Measurements from ENCODE around the gene CDH13.

Gene CDH13

GRCh38 chr16:82855471-82855870, 228.7 kb downstream of the CDH13 start:
- DNase-seq: no peak

GRCh38 chr16:82857693-82858365, 231.1 kb downstream of the CDH13 start:
- DNase-seq: no peak

DNA sequence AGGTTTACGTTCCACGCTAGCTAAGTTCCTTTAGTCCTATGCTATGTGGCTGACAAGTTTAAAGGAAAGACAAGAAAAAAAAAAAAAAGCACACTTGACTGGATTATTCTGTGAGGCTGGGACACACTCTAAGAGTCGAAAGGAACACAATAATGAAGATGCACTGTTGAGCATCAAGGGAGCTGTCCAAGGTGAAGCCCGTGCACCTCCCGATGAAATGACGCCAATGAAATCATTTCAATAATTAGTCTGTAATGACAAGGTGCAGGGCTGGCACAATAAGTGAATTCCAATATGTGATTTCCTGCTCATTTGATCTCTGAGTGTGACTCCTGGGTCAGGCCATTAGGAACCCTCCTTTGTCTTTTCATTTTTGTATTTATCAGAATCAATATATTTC, 232.9 kb downstream of the CDH13 start:
- no peak for DNase-seq

DNA sequence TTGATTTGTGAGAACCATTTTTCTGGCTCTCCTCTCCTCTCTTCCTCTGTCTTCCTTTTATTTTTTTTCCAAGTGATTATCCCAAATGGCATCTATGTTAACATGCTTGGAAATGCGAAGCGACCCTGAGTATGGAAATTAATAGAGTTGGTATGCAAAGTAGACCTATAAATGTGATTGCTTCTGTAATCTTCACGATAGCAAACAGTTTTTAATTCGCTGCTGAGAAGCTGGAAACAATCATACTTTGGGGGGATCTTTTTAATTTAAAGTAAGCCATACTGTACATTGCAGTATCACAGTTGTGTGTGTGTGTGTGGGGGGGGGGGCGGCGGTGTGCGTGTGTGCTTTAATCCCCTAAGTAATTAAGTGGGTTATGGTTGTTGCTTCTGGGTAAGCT, 233.3 kb downstream of the CDH13 start:
- no peak for DNase-seq

GRCh38 chr16:82862057-82862456, 235.3 kb downstream of the CDH13 start:
- no peak for DNase-seq

DNA sequence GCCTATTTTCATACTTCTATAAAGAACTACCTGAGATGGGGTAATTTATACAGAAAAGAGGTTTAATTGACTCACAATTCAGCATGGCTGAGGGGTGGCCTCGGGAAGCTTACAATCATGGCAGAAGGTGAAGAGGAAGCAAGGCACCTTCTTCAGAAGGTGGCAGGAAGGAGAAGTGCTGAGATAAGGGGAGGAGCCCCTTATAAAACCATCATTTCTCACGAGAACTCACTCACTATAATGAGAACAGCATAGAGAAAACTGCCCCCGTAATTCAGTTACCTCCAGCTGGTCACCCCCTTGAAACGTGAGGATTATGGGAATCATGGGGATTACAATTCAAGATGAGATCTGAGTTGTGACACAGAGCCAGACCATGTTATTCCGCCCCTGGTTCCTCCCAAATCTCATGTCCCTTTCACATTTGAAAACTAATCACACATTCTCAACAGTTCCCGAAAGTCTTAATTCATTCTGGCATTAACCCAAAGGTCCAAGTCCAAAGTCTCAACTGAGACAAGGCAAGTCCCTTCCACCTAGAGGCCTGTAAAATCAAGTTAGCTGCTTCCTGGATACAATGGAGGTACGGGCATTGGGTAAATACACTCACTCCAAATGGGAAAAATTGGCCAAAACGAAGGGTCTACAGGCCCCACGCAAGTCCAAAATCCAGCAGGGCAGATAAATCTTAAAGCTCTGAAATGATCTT, 237.7 kb downstream of the CDH13 start:
- DNase-seq: no peak

GRCh38 chr16:82865412-82865811, 238.6 kb downstream of the CDH13 start:
- DNase-seq: no peak

DNA sequence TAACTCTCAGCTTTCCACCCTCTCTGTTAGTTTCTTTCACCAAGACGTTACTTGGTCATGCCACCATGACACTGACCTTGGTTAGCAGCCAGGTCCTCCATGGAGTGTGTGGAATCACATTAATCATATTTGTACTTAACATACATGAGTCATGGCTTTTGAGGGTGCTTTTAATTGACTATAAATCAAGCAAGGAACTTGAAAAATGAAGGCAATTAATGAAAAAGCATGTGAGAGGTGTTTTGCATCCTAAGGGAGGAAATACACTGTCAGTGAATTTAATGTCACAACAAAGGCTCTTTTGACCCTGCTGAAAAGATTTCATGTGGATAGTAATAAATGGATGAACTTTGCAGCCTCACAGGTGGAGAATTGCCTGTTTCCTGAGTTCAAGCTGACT, 240.7 kb downstream of the CDH13 start:
- DNase-seq: no peak

- no peak for DNase-seq
These were observed 247.5 kb downstream of the CDH13 start for GRCh38 chr16:82874271-82874670.

- no peak for DNase-seq
These were observed 247.9 kb downstream of the CDH13 start for GRCh38 chr16:82874672-82875071.

DNA sequence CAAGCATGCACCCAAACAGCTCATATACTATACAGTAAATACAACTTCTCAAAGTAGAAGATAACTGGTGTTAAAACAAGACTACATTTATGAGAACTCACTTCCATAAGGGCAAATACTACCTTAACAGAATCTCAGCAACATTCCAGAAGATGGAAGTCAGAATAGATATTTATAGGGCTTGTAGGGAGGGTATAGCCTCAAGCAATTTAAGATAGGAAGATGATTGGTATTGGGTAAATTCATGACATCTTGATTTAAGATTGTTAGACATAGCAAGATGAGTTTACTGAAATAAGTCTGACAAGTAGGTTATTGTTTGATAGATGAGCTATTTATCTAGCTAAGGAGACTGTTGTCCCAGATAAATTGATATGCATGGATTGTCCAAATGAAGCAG, 250.2 kb downstream of the CDH13 start:
- no peak for DNase-seq

DNA sequence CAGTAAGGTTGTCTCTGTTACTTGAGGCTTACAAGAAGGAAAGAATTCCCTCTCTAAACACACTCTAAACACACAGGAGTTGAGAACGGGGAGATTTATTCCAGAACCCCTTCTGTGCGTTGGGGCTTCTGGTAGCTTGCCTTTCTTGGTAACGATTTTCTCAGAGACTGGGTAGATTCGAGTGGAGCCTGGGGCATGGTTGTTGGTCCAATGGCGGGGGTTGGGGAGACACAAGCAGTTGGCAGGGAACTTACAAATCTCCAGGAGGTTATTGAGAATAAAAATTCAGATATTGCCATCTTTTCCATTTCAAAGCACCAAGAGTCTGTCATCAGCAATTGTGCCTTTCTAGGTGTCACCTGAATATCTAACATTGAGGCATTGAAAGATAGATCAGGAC, 251.7 kb downstream of the CDH13 start:
- no peak for DNase-seq

GRCh38 chr16:82880346-82880745, 253.6 kb downstream of the CDH13 start:
- DNase-seq: peak; percentile 60

GRCh38 chr16:82881516-82881915, 254.7 kb downstream of the CDH13 start:
- DNase-seq: no peak

GRCh38 chr16:82882226-82882625, 255.5 kb downstream of the CDH13 start:
- DNase-seq: no peak

GRCh38 chr16:82882982-82883835, 256.4 kb downstream of the CDH13 start:
- DNase-seq: no peak

DNA sequence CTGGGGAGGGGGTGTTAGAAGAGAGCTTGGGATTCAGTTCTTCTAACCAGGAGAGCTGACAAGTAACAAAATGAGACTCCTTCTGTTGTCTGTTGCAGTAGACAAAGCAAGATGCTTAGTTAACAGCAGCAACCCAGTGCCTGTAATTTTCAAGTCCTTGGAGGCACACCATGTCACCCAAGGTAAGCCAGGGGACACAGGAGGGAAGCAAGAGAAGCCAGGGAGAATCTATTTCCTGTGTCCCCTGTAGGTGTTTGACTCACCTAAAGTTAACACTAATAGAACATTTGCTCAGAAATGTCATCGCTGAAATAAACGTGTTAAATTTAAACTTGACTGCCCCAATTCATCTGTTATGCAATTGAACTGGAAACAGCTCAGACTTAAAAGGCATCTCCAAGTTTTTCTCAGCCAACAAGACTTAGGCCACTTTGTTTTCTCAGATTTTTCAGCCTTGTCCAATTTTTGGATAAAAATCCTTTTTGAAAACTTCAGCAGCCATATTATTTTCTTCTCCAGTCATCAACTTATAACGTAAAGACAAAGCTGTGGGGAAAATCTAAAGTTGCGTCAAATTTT, 257.6 kb downstream of the CDH13 start:
- DNase-seq: no peak

DNA sequence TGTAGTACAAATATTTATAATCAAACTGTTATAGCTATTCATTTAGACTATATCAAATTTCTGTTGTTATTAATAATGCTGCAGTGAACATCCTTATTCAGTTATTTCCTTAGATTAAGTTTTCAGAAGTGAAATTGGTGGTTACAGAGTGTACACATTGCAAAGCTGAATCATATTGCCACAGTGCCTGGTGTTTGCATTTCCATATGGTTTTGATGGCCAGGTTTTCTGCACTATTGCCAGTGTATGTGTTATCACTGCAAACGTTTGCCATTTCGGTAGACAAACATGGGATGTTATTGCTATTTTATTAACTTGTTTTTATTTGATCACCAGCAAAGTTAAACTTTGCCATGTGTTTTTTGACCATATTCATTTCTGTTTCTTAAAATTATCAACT, 259.4 kb downstream of the CDH13 start:
- DNase-seq: no peak

- DNase-seq: no peak
These were observed 261.8 kb downstream of the CDH13 start for GRCh38 chr16:82888591-82889001.

DNA sequence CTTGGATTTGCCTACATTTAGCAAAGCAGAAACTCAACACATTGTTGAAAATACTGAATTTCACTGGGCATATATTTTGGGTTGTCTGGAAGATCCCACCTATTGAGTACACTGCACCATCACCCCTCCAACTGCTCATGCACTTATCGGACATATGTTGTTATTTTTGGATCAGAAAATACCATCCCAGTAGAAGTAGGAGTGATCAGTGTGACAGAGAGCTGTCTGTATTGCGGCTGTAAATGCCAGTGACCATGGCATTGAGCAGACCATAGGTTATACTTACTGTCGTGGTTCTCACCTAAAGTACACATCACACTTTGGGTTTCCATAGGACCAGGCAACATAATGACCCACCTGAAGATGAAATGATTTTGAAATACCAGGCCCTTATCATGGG, 264.7 kb downstream of the CDH13 start:
- no peak for DNase-seq

- no peak for DNase-seq
These were observed 265.1 kb downstream of the CDH13 start for GRCh38 chr16:82891918-82892317.

DNA sequence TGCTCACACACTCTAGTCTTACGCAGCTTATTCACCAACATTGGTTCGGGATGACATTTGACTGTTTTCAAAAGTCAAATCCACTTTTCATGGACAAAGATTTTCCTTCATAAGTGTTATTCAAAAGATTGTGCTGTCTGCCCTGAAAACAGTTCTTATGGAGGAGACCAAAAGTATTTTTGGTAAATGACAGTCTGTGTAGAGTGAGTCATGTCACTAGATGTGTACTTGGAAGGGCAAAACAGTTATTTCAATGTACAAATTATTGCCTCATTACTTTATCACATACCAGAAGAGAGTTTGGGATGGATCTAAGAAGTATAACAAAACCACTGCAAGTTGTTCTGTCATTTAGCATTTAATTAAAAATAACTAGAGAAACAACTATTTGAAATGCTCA, 265.6 kb downstream of the CDH13 start:
- DNase-seq: no peak

DNA sequence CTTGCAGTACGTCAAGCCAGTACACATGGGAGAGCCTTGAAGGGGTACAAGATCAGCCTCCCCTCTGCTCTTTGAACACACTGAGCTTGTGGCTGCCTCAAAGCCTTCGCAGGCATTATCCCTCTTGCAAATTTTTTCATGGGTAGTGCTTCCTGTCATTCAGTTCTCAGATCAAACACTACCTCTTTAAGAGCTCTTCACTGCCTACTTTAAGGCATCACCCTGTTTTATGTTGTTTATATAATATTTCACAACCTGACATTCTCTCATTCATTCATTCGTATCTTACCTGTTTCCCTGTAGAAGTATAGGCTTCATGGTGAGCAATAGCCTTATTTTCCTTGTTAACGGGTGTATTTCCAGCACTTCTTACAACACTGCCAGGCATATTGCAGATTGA, 269.1 kb downstream of the CDH13 start:
- no peak for DNase-seq

GRCh38 chr16:82899006-82899405, 272.2 kb downstream of the CDH13 start:
- DNase-seq: no peak

All from NCI-H1092 treated with DMSO at 0.1 percent for 48 hours (cell line).